Mucosa of rectum (tissue), 2 donors: Measurements from ENCODE around the gene CDYL.

Source experiments
- H3K27ac ChIP-seq, 2 donors: one replicate each; pipeline ENCODE4 v1.7.0; 2013; ENCODE audit warnings: inconsistent platforms in 2 of 2, low read depth in 2 of 2, low read length in 2 of 2
- H3K27me3 ChIP-seq, 2 donors: one replicate each; pipeline ENCODE4 v1.7.0; 2013; ENCODE audit warnings: low read length in 2 of 2; ENCODE audit not compliant: control insufficient read depth in 2 of 2, insufficient read depth in 2 of 2
- H3K36me3 ChIP-seq, 2 donors: one replicate each; pipeline ENCODE4 v1.7.0; 2013; ENCODE audit warnings: low read length in 2 of 2; ENCODE audit not compliant: control insufficient read depth in 2 of 2, insufficient read depth in 2 of 2
- H3K4me1 ChIP-seq, 2 donors: one replicate each; pipeline ENCODE4 v1.7.0; 2013; ENCODE audit warnings: low read length in 2 of 2, mild to moderate bottlenecking in 1 of 2; ENCODE audit not compliant: control insufficient read depth in 2 of 2, insufficient read depth in 2 of 2
- H3K4me3 ChIP-seq, 2 donors: one replicate each; pipeline ENCODE4 v1.7.0; 2013; ENCODE audit warnings: low read length in 2 of 2
- H3K9ac ChIP-seq, 2 donors: one replicate each; pipeline ENCODE4 v1.7.0; 2013; ENCODE audit warnings: low read length in 2 of 2, low read depth in 1 of 2, mild to moderate bottlenecking in 1 of 2
- H3K9me3 ChIP-seq, 2 donors: one replicate each; pipeline ENCODE4 v1.7.0; 2013; ENCODE audit warnings: low read length in 2 of 2; ENCODE audit not compliant: control insufficient read depth in 2 of 2
- donor health status: healthy.
- donor health status: Normal muscosa, but diverticular disease.

Gene CDYL

GRCh38 chr6:4953440-4953839 is 177.2 kb downstream of the CDYL start:
- Histone ChIP-seq H3K4me1 (no peaks in the 10 kb centered on the region), H3K36me3 (peaks cover 35 to 38% of the 10 kb centered on the region in 2 donors), H3K9ac (no peak overlapping the region), H3K27me3 (no peaks in the 10 kb centered on the region), H3K9me3 (no peaks in the 10 kb centered on the region), H3K4me3 (no peak overlapping the region), H3K27ac (no peak overlapping the region)

GRCh38 chr6:4956625-4957024 is 180.4 kb downstream of the CDYL start:
- H3K4me3 ChIP-seq, result no peak overlapping the region
- no peaks in the 10 kb centered on the region for H3K4me1 ChIP-seq
- H3K36me3 ChIP-seq, result peaks cover 17 to 23% of the 10 kb centered on the region in 2 donors
- no peaks in the 10 kb centered on the region for H3K27me3 ChIP-seq
- no peak overlapping the region for H3K9ac ChIP-seq
- H3K9me3 ChIP-seq, result no peaks in the 10 kb centered on the region
- no peak overlapping the region for H3K27ac ChIP-seq

- H3K36me3 ChIP-seq, result peaks cover 11 to 17% of the 10 kb centered on the region in 2 donors
- no peak overlapping the region for H3K4me3 ChIP-seq
- H3K9ac ChIP-seq, result no peak overlapping the region
- no peaks in the 10 kb centered on the region for H3K27me3 ChIP-seq
- H3K4me1 ChIP-seq, result no peaks in the 10 kb centered on the region
- H3K27ac ChIP-seq, result no peak overlapping the region
- H3K9me3 ChIP-seq, result no peaks in the 10 kb centered on the region
Observed at GRCh38 chr6:4957521-4958231, 181.5 kb downstream of the CDYL start.

GRCh38 chr6:4958624-4959023 is 182.4 kb downstream of the CDYL start:
- Histone ChIP-seq H3K4me3 (no peak overlapping the region), H3K36me3 (peaks cover 7 to 14% of the 10 kb centered on the region in 2 donors), H3K27ac (no peak overlapping the region), H3K27me3 (no peaks in the 10 kb centered on the region), H3K9ac (no peak overlapping the region), H3K4me1 (no peaks in the 10 kb centered on the region), H3K9me3 (no peaks in the 10 kb centered on the region)

GRCh38 chr6:4961322-4962168 is 185.3 kb downstream of the CDYL start:
- Histone ChIP-seq H3K9me3 (no peaks in the 10 kb centered on the region), H3K9ac (no peak overlapping the region)

GRCh38 chr6:4962905-4963304 is 186.7 kb downstream of the CDYL start:
- Histone ChIP-seq H3K27me3 (no peaks in the 10 kb centered on the region), H3K4me3 (no peak overlapping the region), H3K36me3 (no peaks in the 10 kb centered on the region), H3K4me1 (no peaks in the 10 kb centered on the region), H3K9me3 (no peaks in the 10 kb centered on the region), H3K9ac (no peak overlapping the region), H3K27ac (no peak overlapping the region)

More at GRCh38 chr6:4961322-4962168, 185.3 kb downstream of the CDYL start:
- H3K27ac ChIP-seq, result no peak overlapping the region
- H3K4me1 ChIP-seq, result no peaks in the 10 kb centered on the region
- no peak overlapping the region for H3K4me3 ChIP-seq
- no peaks in the 10 kb centered on the region for H3K27me3 ChIP-seq
- no peaks in the 10 kb centered on the region for H3K36me3 ChIP-seq

- no peak overlapping the region for H3K4me3 ChIP-seq
- no peaks in the 10 kb centered on the region for H3K4me1 ChIP-seq
- H3K27ac ChIP-seq, result no peak overlapping the region
- no peaks in the 10 kb centered on the region for H3K36me3 ChIP-seq
- no peak overlapping the region for H3K9ac ChIP-seq
- no peaks in the 10 kb centered on the region for H3K9me3 ChIP-seq
- no peaks in the 10 kb centered on the region for H3K27me3 ChIP-seq
Observed at GRCh38 chr6:4964675-4965561, 188.7 kb downstream of the CDYL start.

GRCh38 chr6:4965562-4966389 is 189.6 kb downstream of the CDYL start:
- no peaks in the 10 kb centered on the region for H3K27me3 ChIP-seq
- H3K4me1 ChIP-seq, result no peaks in the 10 kb centered on the region
- H3K9me3 ChIP-seq, result no peaks in the 10 kb centered on the region
- no peak overlapping the region for H3K27ac ChIP-seq
- no peak overlapping the region for H3K4me3 ChIP-seq
- no peaks in the 10 kb centered on the region for H3K36me3 ChIP-seq
- H3K9ac ChIP-seq, result no peak overlapping the region

- Histone ChIP-seq H3K4me1 (no peaks in the 10 kb centered on the region), H3K27ac (no peak overlapping the region), H3K9ac (no peak overlapping the region), H3K36me3 (no peaks in the 10 kb centered on the region), H3K9me3 (no peaks in the 10 kb centered on the region), H3K4me3 (no peak overlapping the region), H3K27me3 (no peaks in the 10 kb centered on the region)
Observed at GRCh38 chr6:4967301-4968030, 191.3 kb downstream of the CDYL start.
